HCT116 (cell line): ENCODE results near the gene SMCO4.

Experiments used
- CEBPB ChIP-seq: IDR thresholded peaks from 2 replicates; pipeline ENCODE4 v1.6.1; 2012; ENCODE audit warnings: low read depth
- CTCF ChIP-seq, 3 experiments: fragments of 200-600 bp in 1 of 3; sonication (generic) in 1 of 3; IDR thresholded peaks in 2 of 3; conservative IDR thresholded peaks in 1 of 3; 2 replicates each; pipeline ENCODE4 v1.5.1; 2012 to 2017; ENCODE audit warnings: low read depth in 2 of 3, low read length in 2 of 3, antibody characterized with exemption in 1 of 3, borderline replicate concordance in 1 of 3, control low read depth in 1 of 3, mild to moderate bottlenecking in 1 of 3, mixed read lengths in 1 of 3, mixed run types in 1 of 3, moderate library complexity in 1 of 3; ENCODE audit not compliant: insufficient read depth in 1 of 3
- EZH2 ChIP-seq: fragments of 200-600 bp; sonication (generic); IDR thresholded peaks from 2 replicates; pipeline ENCODE4 v1.6.1; 2017; ENCODE audit warnings: antibody characterized with exemption, mixed run types
- JUND ChIP-seq: IDR thresholded peaks from 2 replicates; pipeline ENCODE4 v1.6.1; 2012
- POLR2A ChIP-seq: IDR thresholded peaks from 2 replicates; pipeline ENCODE4 v1.7.0; 2011; ENCODE audit warnings: borderline replicate concordance; ENCODE audit not compliant: insufficient read depth, insufficient read length; ENCODE audit errors: extremely low read depth
- POLR2AphosphoS5 ChIP-seq: IDR thresholded peaks from 2 replicates; pipeline ENCODE4 v1.6.1; 2011; ENCODE audit warnings: mild to moderate bottlenecking, low read depth, low read length, moderate library complexity
- SRF ChIP-seq: IDR thresholded peaks from 2 replicates; pipeline ENCODE4 v1.6.1; 2012; ENCODE audit warnings: low read depth
- ZNF274 ChIP-seq: fragments of 200-500 bp; sonication (Bioruptor generic); IDR thresholded peaks from 2 replicates; pipeline ENCODE4 v1.6.1; 2014; ENCODE audit warnings: mild to moderate bottlenecking, low read depth, low read length, inconsistent platforms
- TF ChIP-seq, protein P1 (sequence below): IDR thresholded peaks from 2 replicates; pipeline ENCODE4 v1.6.1; 2012; ENCODE audit warnings: low read depth

- TF ChIP-seq POLR2A: no peak
- TF ChIP-seq SRF: no peak
- TF ChIP-seq, protein P1, sequence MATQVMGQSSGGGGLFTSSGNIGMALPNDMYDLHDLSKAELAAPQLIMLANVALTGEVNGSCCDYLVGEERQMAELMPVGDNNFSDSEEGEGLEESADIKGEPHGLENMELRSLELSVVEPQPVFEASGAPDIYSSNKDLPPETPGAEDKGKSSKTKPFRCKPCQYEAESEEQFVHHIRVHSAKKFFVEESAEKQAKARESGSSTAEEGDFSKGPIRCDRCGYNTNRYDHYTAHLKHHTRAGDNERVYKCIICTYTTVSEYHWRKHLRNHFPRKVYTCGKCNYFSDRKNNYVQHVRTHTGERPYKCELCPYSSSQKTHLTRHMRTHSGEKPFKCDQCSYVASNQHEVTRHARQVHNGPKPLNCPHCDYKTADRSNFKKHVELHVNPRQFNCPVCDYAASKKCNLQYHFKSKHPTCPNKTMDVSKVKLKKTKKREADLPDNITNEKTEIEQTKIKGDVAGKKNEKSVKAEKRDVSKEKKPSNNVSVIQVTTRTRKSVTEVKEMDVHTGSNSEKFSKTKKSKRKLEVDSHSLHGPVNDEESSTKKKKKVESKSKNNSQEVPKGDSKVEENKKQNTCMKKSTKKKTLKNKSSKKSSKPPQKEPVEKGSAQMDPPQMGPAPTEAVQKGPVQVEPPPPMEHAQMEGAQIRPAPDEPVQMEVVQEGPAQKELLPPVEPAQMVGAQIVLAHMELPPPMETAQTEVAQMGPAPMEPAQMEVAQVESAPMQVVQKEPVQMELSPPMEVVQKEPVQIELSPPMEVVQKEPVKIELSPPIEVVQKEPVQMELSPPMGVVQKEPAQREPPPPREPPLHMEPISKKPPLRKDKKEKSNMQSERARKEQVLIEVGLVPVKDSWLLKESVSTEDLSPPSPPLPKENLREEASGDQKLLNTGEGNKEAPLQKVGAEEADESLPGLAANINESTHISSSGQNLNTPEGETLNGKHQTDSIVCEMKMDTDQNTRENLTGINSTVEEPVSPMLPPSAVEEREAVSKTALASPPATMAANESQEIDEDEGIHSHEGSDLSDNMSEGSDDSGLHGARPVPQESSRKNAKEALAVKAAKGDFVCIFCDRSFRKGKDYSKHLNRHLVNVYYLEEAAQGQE: no peak
- no peak for TF ChIP-seq EZH2
- no peak for TF ChIP-seq CTCF (IDR thresholded peaks at IDR 0.05 in 2 of 3, conservative IDR thresholded peaks at IDR 0.05 in 1 of 3; ENCODE audit: borderline replicate concordance in 1 of 3, insufficient read depth in 1 of 3, low read depth in 2 of 3, low read length in 2 of 3)
- no peak for TF ChIP-seq ZNF274
- TF ChIP-seq POLR2AphosphoS5: no peak
- TF ChIP-seq JUND: no peak
- no peak for TF ChIP-seq CEBPB
Measured at GRCh38 chr11:93485983-93486382, 57.2 kb downstream of the SMCO4 start.
